ENCODE data around the gene PEX10.
A peak's percentile ranks its signal among the peaks of the same experiment; 100 is the strongest.
"Not testable (repeated sequence)": the region's sequence is repeated elsewhere in the genome, so short reads cannot be mapped to it uniquely, and the experiment has no call there.

The PEX10 gene

GRCh38 chr1:2412395-2412772 lies at the start of gene PEX10:
Gene PEX10, minus strand, starts transcription at chr1:2412564. Its CDS starts 62 bp downstream, at chr1:2412502.
- H3K9ac ChIP-seq (ENCODE audit: low read depth, low read length): peak within 1 kb of the TSS; percentile 84
- no peaks in the 10 kb centered on the region for H3K9me3 ChIP-seq (ENCODE audit: control insufficient read depth, insufficient read depth, low read length)
- H3K4me1 ChIP-seq (ENCODE audit: insufficient read depth, low read length): no peaks in the 10 kb centered on the region; the same call in 1 of the 2 replicates
- no peaks in the 10 kb centered on the region; the same call in 1 of the 2 replicates for H3K36me3 ChIP-seq (ENCODE audit: insufficient read depth, low read length)

GRCh38 chr1:2460996-2461751 lies 48.8 kb upstream of the PEX10 start:
- Histone ChIP-seq H3K4me1 (ENCODE audit: insufficient read depth, low read length) (no peaks in the 10 kb centered on the region), H3K9me3 (ENCODE audit: control insufficient read depth, insufficient read depth, low read length) (no peaks in the 10 kb centered on the region), H3K9ac (ENCODE audit: low read depth, low read length) (no peak overlapping the region), H3K36me3 (ENCODE audit: insufficient read depth, low read length) (no peaks in the 10 kb centered on the region)

DNA sequence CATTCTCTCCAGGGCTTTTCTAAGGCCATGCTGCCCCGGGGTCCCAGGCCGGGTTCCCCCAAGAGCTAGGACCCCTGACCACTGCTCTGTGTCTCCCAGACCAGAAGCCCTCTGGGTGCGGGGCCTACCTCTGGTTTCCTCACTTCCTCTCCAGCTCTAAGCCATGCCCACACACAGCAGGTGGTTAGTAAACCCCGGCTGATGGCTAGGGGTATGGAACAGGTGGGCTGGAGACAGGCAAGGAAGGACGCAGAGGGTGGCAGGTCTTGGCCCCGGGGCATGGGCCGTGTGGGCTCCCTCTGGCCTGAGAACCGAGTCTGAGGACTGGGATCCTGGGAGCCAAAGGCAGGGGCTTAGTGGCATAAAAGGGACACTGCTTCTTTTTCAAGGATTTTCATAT lies 47.8 kb upstream of the PEX10 start:
- Histone ChIP-seq H3K9me3 (ENCODE audit: control insufficient read depth, insufficient read depth, low read length) (no peaks in the 10 kb centered on the region), H3K36me3 (ENCODE audit: insufficient read depth, low read length) (no peaks in the 10 kb centered on the region), H3K9ac (ENCODE audit: low read depth, low read length) (no peak overlapping the region), H3K4me1 (ENCODE audit: insufficient read depth, low read length) (no peaks in the 10 kb centered on the region)

GRCh38 chr1:2459757-2460156 lies 47.4 kb upstream of the PEX10 start:
- no peaks in the 10 kb centered on the region for H3K36me3 ChIP-seq (ENCODE audit: insufficient read depth, low read length)
- no peaks in the 10 kb centered on the region for H3K9me3 ChIP-seq (ENCODE audit: control insufficient read depth, insufficient read depth, low read length)
- no peak overlapping the region for H3K9ac ChIP-seq (ENCODE audit: low read depth, low read length)
- H3K4me1 ChIP-seq (ENCODE audit: insufficient read depth, low read length): no peaks in the 10 kb centered on the region

GRCh38 chr1:2459102-2459753 lies 46.9 kb upstream of the PEX10 start:
- H3K9me3 ChIP-seq (ENCODE audit: control insufficient read depth, insufficient read depth, low read length); H3K9ac ChIP-seq (ENCODE audit: low read depth, low read length); H3K36me3 ChIP-seq (ENCODE audit: insufficient read depth, low read length); H3K4me1 ChIP-seq (ENCODE audit: insufficient read depth, low read length): not testable (repeated sequence)

- H3K9ac ChIP-seq (ENCODE audit: low read depth, low read length): no peak overlapping the region
- no peaks in the 10 kb centered on the region for H3K9me3 ChIP-seq (ENCODE audit: control insufficient read depth, insufficient read depth, low read length)
- no peaks in the 10 kb centered on the region for H3K4me1 ChIP-seq (ENCODE audit: insufficient read depth, low read length)
- no peaks in the 10 kb centered on the region for H3K36me3 ChIP-seq (ENCODE audit: insufficient read depth, low read length)
Measured at GRCh38 chr1:2458687-2459086, 46.3 kb upstream of the PEX10 start.

DNA sequence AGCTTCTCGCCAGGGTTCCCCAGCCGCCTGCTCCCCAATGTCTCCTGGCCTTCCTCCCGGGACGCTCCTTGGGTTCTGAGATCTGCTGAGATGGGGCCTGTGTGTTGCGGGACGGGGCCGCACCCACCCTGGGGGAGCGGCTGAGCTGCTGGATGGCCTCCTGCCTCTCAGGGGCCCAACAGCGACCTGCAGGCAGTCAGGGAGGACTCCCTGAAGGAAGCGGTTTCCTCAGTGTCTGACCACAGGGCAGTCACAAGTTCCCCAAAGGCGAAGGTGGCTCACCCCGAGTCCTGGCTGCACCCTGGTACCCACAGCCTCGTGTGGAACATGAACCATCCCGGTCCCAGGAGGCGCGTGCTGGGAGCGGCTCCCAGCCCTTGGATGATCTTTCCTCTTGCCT lies 45.1 kb upstream of the PEX10 start:
- Histone ChIP-seq H3K36me3 (ENCODE audit: insufficient read depth, low read length) (no peaks in the 10 kb centered on the region), H3K4me1 (ENCODE audit: insufficient read depth, low read length) (peaks cover 3% of the 10 kb centered on the region; the same call in 1 of the 2 replicates), H3K9me3 (ENCODE audit: control insufficient read depth, insufficient read depth, low read length) (no peaks in the 10 kb centered on the region), H3K9ac (ENCODE audit: low read depth, low read length) (no peak overlapping the region)

GRCh38 chr1:2455757-2456156 lies 43.4 kb upstream of the PEX10 start:
- H3K9me3 ChIP-seq (ENCODE audit: control insufficient read depth, insufficient read depth, low read length): no peaks in the 10 kb centered on the region
- H3K9ac ChIP-seq (ENCODE audit: low read depth, low read length): no peak overlapping the region
- peaks cover 11% of the 10 kb centered on the region; the same call in 1 of the 2 replicates for H3K4me1 ChIP-seq (ENCODE audit: insufficient read depth, low read length)
- H3K36me3 ChIP-seq (ENCODE audit: insufficient read depth, low read length): no peaks in the 10 kb centered on the region

GRCh38 chr1:2454227-2454626 lies 41.9 kb upstream of the PEX10 start:
- peaks cover 11% of the 10 kb centered on the region; the same call in 1 of the 2 replicates for H3K4me1 ChIP-seq (ENCODE audit: insufficient read depth, low read length)
- H3K36me3 ChIP-seq (ENCODE audit: insufficient read depth, low read length): no peaks in the 10 kb centered on the region
- no peaks in the 10 kb centered on the region for H3K9me3 ChIP-seq (ENCODE audit: control insufficient read depth, insufficient read depth, low read length)
- no peak overlapping the region for H3K9ac ChIP-seq (ENCODE audit: low read depth, low read length)

DNA sequence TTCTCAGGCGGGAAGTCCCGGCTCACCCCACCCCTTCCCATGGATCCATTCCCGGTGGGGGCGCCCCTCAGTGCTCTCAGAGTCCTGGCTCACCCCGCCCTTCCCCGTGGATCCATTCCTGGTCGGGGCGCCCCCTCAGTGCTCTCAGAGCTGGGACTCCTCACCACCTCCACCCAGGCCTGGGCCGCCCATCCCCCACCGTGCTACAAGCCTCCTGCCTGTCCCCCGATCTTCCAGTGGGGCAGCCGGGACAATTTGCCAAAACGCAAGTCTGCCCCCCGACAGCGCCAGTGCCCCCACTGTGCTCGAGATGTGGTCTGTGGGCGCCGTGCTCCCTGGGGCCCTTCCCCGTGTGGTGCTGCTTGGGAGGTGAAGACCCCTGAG lies 40.6 kb upstream of the PEX10 start:
- H3K4me1 ChIP-seq (ENCODE audit: insufficient read depth, low read length): peaks cover 15% of the 10 kb centered on the region; the same call in 1 of the 2 replicates
- no peak overlapping the region for H3K9ac ChIP-seq (ENCODE audit: low read depth, low read length)
- H3K9me3 ChIP-seq (ENCODE audit: control insufficient read depth, insufficient read depth, low read length): no peaks in the 10 kb centered on the region
- H3K36me3 ChIP-seq (ENCODE audit: insufficient read depth, low read length): no peaks in the 10 kb centered on the region

GRCh38 chr1:2452201-2452931 lies 40.0 kb upstream of the PEX10 start:
- no peaks in the 10 kb centered on the region for H3K36me3 ChIP-seq (ENCODE audit: insufficient read depth, low read length)
- no peak overlapping the region for H3K9ac ChIP-seq (ENCODE audit: low read depth, low read length)
- H3K4me1 ChIP-seq (ENCODE audit: insufficient read depth, low read length): peaks cover 17% of the 10 kb centered on the region; the same call in 1 of the 2 replicates
- H3K9me3 ChIP-seq (ENCODE audit: control insufficient read depth, insufficient read depth, low read length): no peaks in the 10 kb centered on the region

DNA sequence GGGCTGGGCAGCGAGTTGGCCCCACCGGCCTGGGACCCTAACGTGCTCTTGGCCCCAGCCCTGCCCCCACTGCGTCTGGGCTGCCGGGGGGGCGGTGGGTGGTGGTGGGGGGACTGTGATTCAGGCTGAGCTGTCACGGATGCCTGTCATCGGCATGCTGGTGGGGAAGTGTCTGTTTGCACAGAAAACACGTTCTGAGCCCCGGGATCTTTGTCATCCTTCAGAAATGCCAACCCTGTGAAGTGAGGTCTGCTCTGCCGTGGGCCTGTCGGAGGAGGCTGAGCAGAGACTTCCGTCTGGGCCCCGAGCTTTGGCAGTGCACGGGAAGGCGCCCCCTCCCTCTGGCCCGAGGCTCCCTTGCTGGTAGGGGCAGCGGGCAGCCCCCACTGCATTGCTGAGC lies 39.4 kb upstream of the PEX10 start:
- no peaks in the 10 kb centered on the region for H3K9me3 ChIP-seq (ENCODE audit: control insufficient read depth, insufficient read depth, low read length)
- no peak overlapping the region for H3K9ac ChIP-seq (ENCODE audit: low read depth, low read length)
- no peaks in the 10 kb centered on the region for H3K36me3 ChIP-seq (ENCODE audit: insufficient read depth, low read length)
- peaks cover 23% of the 10 kb centered on the region; the same call in 1 of the 2 replicates for H3K4me1 ChIP-seq (ENCODE audit: insufficient read depth, low read length)

DNA sequence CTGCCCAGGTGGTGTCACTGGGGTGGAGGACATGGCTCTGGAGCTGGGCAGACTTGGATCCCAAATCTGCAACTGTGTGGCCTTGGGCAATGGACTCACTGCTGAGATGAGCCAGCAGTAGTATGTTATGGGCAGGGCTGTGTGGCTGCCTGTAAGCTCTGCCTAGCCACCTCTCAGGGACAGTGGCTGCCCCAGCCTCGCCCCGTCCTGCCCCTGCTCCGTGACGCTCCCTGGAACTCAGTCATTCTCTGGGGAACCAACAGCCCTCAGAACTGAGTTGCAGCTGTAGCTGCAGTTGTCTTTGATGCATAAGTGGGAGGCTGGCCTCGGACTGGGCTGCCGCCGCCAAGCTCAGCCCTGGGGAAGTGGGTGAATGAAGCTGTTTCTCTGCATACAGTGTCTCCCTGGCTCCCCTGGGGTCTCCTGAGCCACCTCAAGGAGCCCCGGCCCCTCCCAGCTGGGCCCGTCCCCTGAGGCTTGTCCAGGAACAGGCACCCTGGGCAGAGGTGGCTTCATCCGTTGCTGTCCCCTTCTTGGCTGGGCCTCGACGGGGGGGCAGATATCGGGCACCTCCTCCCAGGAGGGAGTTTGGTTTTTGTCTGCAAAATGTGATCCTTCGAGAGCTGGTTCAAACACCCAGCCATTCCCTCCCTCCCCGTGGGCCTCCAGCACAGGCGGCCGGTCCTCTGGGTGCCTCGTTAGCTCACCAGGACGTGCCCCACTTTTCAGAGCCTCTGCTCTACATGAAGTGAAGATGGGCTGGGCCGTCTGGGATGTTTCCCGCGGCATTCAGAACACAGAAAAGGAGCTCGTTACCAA lies 37.5 kb upstream of the PEX10 start:
- Histone ChIP-seq H3K9ac (ENCODE audit: low read depth, low read length) (no peak overlapping the region), H3K9me3 (ENCODE audit: control insufficient read depth, insufficient read depth, low read length) (no peaks in the 10 kb centered on the region), H3K4me1 (ENCODE audit: insufficient read depth, low read length) (peaks cover 24% of the 10 kb centered on the region; the same call in 1 of the 2 replicates), H3K36me3 (ENCODE audit: insufficient read depth, low read length) (no peaks in the 10 kb centered on the region)

DNA sequence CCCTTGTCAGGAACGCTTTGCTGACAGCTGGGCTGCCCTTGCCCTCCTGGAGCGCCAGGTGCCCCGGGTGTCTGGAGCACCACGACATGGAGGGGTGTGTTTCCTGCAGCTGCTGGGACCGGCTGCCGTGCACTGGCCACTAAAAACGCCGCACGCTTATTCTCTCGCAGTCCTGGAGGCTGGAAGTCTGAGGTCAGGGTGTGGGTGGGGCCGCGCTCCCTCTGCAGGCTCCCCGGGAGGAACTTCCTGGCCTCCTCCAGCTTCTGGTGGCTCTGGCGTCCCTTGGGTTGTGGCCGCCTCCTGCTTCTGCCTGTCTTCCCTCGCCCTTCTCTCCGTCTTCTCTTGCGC lies 35.7 kb upstream of the PEX10 start:
- Histone ChIP-seq H3K9ac (ENCODE audit: low read depth, low read length) (no peak overlapping the region), H3K4me1 (ENCODE audit: insufficient read depth, low read length) (peaks cover 23% of the 10 kb centered on the region; the same call in 1 of the 2 replicates), H3K36me3 (ENCODE audit: insufficient read depth, low read length) (no peaks in the 10 kb centered on the region), H3K9me3 (ENCODE audit: control insufficient read depth, insufficient read depth, low read length) (no peaks in the 10 kb centered on the region)
